Thymus (tissue), 11 donors: ENCODE data around the gene PROSER2. TPM values are rescaled to one million over a fixed set of nuclear protein-coding genes. Genes with fewer than 3 reads are reported as not detected.

Source experiments
- DNase-seq, 9 donors: peaks; one replicate each; pipeline ENCODE4 v3.0.0-alpha.2; 2013; ENCODE audit warnings: low spot score in 9 of 9, low read depth in 6 of 9, missing footprints in 1 of 9
- H3K27ac ChIP-seq, 2 donors: one replicate each; pipeline ENCODE4 v1.5.1; 2013; ENCODE audit warnings: control low read depth in 1 of 2, low read depth in 1 of 2, low read length in 1 of 2, mild to moderate bottlenecking in 1 of 2, moderate library complexity in 1 of 2
- H3K27me3 ChIP-seq, 2 donors: one replicate each; pipeline ENCODE4 v1.5.1; 2013; ENCODE audit warnings: low read length in 1 of 2; ENCODE audit not compliant: control insufficient read depth in 2 of 2, insufficient read depth in 1 of 2
- H3K36me3 ChIP-seq, 2 donors: one replicate each; pipeline ENCODE4 v1.5.1; 2013; ENCODE audit warnings: low read length in 1 of 2, mild to moderate bottlenecking in 1 of 2, moderate library complexity in 1 of 2; ENCODE audit not compliant: control insufficient read depth in 2 of 2, insufficient read depth in 2 of 2
- H3K4me1 ChIP-seq, 2 donors: one replicate each; pipeline ENCODE4 v1.5.1; 2013; ENCODE audit warnings: low read length in 2 of 2; ENCODE audit not compliant: control insufficient read depth in 2 of 2, insufficient read depth in 2 of 2
- H3K4me3 ChIP-seq, 2 donors: one replicate each; pipeline ENCODE4 v1.5.1; 2013; ENCODE audit warnings: low read length in 2 of 2, control low read depth in 1 of 2, mild to moderate bottlenecking in 1 of 2
- H3K9me3 ChIP-seq, 2 donors: one replicate each; pipeline ENCODE4 v1.5.1; 2013; ENCODE audit warnings: low read length in 1 of 2, mild to moderate bottlenecking in 1 of 2; ENCODE audit not compliant: control insufficient read depth in 2 of 2, insufficient read depth in 1 of 2
- WGBS: extraction: QIAGEN DNeasy Blood & Tissue Kit; methylation state at CpG from one replicate; pipeline ENCODE4 v1.1.7; 2013; 5-methylcytosine and 5-hydroxymethylcytosine counted together
- polyA plus RNA-seq: library from polyadenylated mRNA; stranded (reverse); fragments of 200-250 nt; gene quantifications from one replicate; pipeline ENCODE4 v1.2.3, GENCODE V29; 2013
- total RNA-seq: library from RNA; stranded (reverse); fragments of 120-200 nt; gene quantifications from one replicate; pipeline ENCODE4 v1.2.4, GENCODE V29; 2013
- donor health status: healthy.

Gene PROSER2
- total and polyA plus RNA-seq, 2 donors, result 2.8 to 17.8 TPM

- WGBS, result 97% methylated on average over 11 of the region's 11 CpGs
- H3K4me1 ChIP-seq, result no peaks in the 10 kb centered on the region
- H3K4me3 ChIP-seq, result no peak overlapping the region
- no peak overlapping the region for H3K27ac ChIP-seq
- no peaks in the 10 kb centered on the region for H3K27me3 ChIP-seq
- H3K9me3 ChIP-seq, result no peaks in the 10 kb centered on the region
- DNase-seq, result no peak
- peaks cover 0 to 3% of the 10 kb centered on the region in 2 donors for H3K36me3 ChIP-seq
Observed at GRCh38 chr10:11853468-11853867, 30.3 kb downstream of the PROSER2 start.

GRCh38 chr10:11854301-11854700 is 31.1 kb downstream of the PROSER2 start:
- Histone ChIP-seq H3K4me1 (no peaks in the 10 kb centered on the region), H3K27me3 (no peaks in the 10 kb centered on the region), H3K27ac (no peak overlapping the region), H3K4me3 (no peak overlapping the region), H3K36me3 (peaks cover 0 to 3% of the 10 kb centered on the region in 2 donors), H3K9me3 (no peaks in the 10 kb centered on the region)
- no peak for DNase-seq
- 97% methylated on average over 6 of the region's 6 CpGs for WGBS

GRCh38 chr10:11856089-11856488 is 32.9 kb downstream of the PROSER2 start:
- no peaks in the 10 kb centered on the region for H3K9me3 ChIP-seq
- no peaks in the 10 kb centered on the region for H3K27me3 ChIP-seq
- 93% methylated on average over 17 of the region's 17 CpGs for WGBS
- no peak overlapping the region for H3K27ac ChIP-seq
- H3K36me3 ChIP-seq, result peaks cover 0 to 3% of the 10 kb centered on the region in 2 donors
- H3K4me3 ChIP-seq, result no peak overlapping the region
- no peak for DNase-seq
- no peaks in the 10 kb centered on the region for H3K4me1 ChIP-seq

- Histone ChIP-seq H3K4me1 (no peaks in the 10 kb centered on the region), H3K27me3 (no peaks in the 10 kb centered on the region), H3K9me3 (no peaks in the 10 kb centered on the region), H3K27ac (no peak overlapping the region), H3K4me3 (no peak overlapping the region), H3K36me3 (peaks cover 0 to 3% of the 10 kb centered on the region in 2 donors)
- WGBS, result 99% methylated on average over 8 of the region's 8 CpGs
- no peak for DNase-seq
Observed at GRCh38 chr10:11856678-11857077, 33.5 kb downstream of the PROSER2 start.

- WGBS, result 95% methylated on average over 6 of the region's 6 CpGs
- Histone ChIP-seq H3K4me3 (no peak overlapping the region), H3K9me3 (no peaks in the 10 kb centered on the region), H3K4me1 (peaks cover 3 to 8% of the 10 kb centered on the region in 2 donors), H3K27me3 (no peaks in the 10 kb centered on the region), H3K27ac (no peak overlapping the region), H3K36me3 (no peaks in the 10 kb centered on the region)
- DNase-seq, result no peak
Observed at GRCh38 chr10:11858093-11858492, 34.9 kb downstream of the PROSER2 start.

GRCh38 chr10:11861341-11861740 is 38.2 kb downstream of the PROSER2 start:
- Histone ChIP-seq H3K4me1 (peaks cover 12 to 16% of the 10 kb centered on the region in 2 donors), H3K36me3 (no peaks in the 10 kb centered on the region), H3K27me3 (no peaks in the 10 kb centered on the region), H3K9me3 (no peaks in the 10 kb centered on the region), H3K27ac (no peak overlapping the region), H3K4me3 (no peak overlapping the region)
- DNase-seq, result no peak
- 95% methylated on average over 11 of the region's 11 CpGs for WGBS

GRCh38 chr10:11861811-11862428 is 38.8 kb downstream of the PROSER2 start:
- 95% methylated on average over 11 of the region's 11 CpGs for WGBS
- no peaks in the 10 kb centered on the region for H3K36me3 ChIP-seq
- no peaks in the 10 kb centered on the region for H3K9me3 ChIP-seq
- no peaks in the 10 kb centered on the region for H3K27me3 ChIP-seq
- H3K4me3 ChIP-seq, result no peak overlapping the region
- H3K27ac ChIP-seq, result no peak overlapping the region
- peaks cover 12 to 16% of the 10 kb centered on the region in 2 donors for H3K4me1 ChIP-seq
- no peak for DNase-seq

GRCh38 chr10:11863353-11864109 is 40.4 kb downstream of the PROSER2 start:
- WGBS, result 29% methylated on average over 13 of the region's 13 CpGs
- H3K27me3 ChIP-seq, result no peaks in the 10 kb centered on the region
- peak; percentile 51 to 93 (median 76) for DNase-seq

GRCh38 chr10:11864727-11865126 is 41.6 kb downstream of the PROSER2 start:
- Histone ChIP-seq H3K4me1 (peaks cover 12 to 23% of the 10 kb centered on the region in 2 donors), H3K36me3 (no peaks in the 10 kb centered on the region), H3K27me3 (peaks cover 0 to 9% of the 10 kb centered on the region in 2 donors), H3K9me3 (no peaks in the 10 kb centered on the region), H3K27ac (no peak overlapping the region), H3K4me3 (no peak overlapping the region)
- 81% methylated on average over 6 of the region's 6 CpGs for WGBS
- no peak for DNase-seq

More at GRCh38 chr10:11863353-11864109, 40.4 kb downstream of the PROSER2 start:
- H3K4me3 ChIP-seq, result no peak overlapping the region
- H3K27ac ChIP-seq, result peak overlapping the region in 1 of 2 donors; percentile 3
- H3K9me3 ChIP-seq, result no peaks in the 10 kb centered on the region
- H3K36me3 ChIP-seq, result no peaks in the 10 kb centered on the region
- H3K4me1 ChIP-seq, result peaks cover 12 to 16% of the 10 kb centered on the region in 2 donors
